Inflammatory macrophage (primary cell): ENCODE results near the gene TNRC18.
"Not testable (repeated sequence)": the region's sequence is repeated elsewhere in the genome, so short reads cannot be mapped to it uniquely, and the experiment has no call there.

ENCODE experiments used
- DNase-seq, 2 donors: peaks; one replicate each; pipeline ENCODE4 v3.0.0-alpha.2; 2020 to 2022

TNRC18 gene

DNA sequence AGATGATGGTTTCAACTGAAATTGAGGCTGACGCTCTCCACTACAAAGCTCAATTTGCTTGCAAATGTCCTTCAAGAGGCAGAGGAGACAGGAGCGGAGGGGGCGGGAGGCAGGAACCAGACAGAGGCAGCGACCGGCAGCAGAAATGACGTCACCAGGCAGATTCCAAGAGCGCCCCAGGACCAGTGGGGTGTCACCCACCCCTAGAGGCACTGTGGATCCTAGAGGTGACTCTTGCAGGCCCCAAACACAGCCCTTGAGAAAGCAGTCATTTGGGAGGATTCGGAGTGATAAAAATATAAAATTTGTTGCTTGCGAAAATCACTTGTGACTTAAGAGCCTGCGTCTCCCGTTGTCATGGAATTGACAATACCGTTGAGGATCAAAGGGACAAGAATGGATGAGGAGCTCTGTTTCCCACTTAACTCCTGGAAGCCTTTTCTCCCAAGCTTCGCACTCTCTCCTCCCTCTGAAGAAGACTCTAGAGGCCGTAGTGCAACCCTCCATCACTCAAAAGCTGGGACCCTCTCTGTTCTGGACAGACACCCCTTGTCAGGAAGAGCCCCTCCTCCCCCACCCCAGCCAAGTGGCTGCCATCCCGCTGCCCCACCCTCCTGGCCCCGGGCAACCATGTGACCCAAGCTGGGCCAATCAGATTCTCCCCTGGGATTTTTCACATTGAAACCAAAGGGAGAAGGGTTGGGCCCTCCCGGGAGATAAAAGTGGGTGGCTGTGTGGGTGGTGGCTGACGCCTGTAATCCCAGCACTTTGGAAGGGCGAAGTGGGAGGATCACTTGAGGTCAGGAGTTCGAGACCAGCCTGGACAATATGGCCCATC, 157.2 kb downstream of the TNRC18 start:
- DNase-seq = peak in 1 of 2 donors; percentile 19

DNA sequence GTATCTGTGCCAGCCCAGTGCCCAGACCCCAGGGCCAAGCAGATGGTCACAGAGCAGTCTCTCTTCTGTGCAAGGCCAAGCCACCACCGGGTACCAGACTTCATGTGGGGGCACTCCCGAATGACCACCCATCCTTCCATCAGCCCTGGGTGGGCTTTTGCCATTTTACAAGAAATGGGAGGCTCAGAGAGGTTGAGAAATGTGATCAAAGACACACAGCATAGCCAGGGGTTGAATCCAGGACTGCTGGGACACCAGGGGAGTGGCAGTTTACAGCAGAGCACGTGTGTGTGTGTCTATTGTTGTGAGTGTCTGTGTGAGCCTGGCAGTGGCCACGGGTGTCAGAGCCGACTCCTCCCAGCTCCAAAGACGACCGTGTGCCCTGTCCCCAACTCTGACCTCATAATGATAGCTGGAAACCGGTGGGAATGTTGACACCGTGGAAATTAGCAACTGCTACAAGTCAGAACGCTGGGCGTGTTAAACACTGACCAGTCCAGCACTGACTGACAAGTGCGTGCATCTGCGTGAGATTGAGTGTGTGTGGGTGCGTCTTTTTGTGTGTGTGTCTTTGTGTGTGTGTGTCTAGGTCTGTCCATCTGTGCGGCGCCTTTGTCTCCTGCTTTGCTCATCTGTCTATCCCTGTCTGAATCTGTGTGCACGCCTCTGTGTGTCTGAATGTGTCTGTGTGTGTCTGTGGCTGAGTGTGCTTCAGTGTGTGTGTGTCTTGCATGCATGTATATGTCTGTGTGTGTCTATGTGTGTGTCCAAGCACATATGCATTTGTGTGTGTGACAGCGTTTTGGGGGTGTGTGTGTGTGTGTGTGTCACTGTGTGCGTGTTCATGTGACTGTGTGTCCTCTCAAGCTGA, 158.1 kb downstream of the TNRC18 start:
- no peak for DNase-seq

DNA sequence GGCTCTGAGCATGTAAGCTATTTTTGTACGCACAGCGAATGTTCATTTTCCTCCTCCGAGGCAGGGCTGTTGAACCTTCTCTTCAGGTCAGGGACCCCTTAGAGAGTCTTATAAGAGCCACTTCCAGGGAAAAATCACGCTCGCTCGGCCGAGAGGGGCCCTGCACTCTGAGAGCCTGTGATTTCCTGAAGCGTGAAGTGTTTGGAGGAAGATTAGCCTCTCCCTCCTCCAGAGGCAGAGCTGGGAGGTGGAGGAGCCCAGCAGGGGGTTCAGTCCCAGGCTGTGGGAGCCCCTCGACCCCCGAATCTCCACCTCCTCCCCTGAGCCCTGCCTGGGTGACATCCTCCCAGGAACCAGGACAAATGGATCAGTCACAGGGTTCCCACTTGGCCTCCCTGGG, 160.6 kb downstream of the TNRC18 start:
- not testable (repeated sequence) for DNase-seq

DNA sequence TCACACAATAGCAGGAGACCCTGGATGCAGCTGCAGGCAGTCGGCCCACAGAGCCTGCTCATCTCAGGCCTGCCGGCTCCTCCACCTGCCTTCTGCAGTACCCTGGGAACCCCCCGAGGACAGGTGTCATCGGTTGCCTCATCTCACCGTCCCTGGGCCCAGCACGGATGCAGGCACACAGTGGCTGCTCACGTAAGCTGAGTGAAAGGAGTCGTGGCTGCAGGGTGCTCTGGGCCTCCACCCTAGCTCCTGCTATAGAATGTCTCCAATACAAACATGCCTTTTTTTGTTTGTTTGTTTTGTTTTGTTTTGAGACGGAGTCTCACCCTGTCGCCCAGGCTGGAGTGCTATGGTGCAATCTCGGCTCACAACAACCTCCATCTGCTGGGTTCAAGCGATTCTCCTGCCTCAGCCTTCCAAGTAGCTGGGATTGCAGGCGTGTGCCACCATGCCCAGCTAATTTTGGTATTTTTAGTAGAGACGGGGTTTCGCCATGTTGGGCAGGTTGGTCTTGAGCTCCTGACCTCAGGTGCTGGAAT, 163.0 kb downstream of the TNRC18 start:
- not testable (repeated sequence) for DNase-seq
